Measurements from ENCODE around the gene RPS19BP1. TPM values are rescaled to one million over a fixed set of nuclear protein-coding genes. Genes with fewer than 3 reads are reported as not detected.

RPS19BP1 gene
- total RNA-seq, 6 experiments from 2014 or later: 31.0 to 104 (median 32.8) TPM

DNA sequence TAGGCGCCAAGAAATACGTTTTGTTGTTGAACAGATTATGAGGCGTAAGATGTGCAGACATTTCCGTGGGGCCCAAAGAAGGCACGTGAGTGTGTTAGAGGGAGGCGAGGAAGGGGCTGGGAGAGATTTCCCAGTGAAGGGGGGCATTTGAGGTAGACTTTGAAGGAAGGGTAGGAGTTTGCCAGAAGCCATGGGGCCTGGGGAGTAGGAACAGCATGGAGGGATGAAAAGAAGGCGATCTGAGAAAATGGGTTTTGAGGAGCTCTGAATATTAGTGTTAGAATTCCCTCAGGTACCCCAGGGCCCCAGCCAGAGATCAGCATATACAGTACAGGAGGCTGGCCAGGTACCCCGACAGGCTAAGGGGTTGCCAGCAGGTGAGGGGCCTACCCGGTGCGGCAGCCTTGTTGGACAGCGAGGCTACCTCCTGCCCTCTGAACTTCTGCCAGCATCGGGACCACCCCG, 30.9 kb downstream of the RPS19BP1 start:
- H3K27ac ChIP-seq: peak overlapping the region; percentile 85 to 93 (median 85)

DNA sequence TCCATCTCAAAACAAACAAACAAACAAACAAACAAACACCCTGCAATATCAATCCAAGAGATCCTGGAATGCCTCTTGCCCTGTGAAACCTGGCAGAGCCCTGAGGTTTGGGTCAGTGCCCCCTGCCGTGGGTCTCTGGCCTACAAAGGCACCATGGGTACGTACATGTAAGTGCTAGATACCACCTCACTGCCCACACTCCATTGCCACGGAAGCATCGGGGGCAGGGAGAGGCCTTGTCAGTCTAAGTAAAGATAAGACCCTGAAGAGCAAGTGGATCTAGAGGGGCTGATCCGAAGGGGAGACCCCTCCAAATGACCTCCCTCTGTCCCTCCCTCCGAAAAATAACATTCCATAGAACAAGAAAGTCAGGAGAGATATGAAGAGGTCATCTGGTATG, 32.4 kb downstream of the RPS19BP1 start:
- DNase-seq: peak in 1 of 3 donors; percentile 43

More for the DNA sequence above, 30.9 kb downstream of the RPS19BP1 start:
- DNase-seq: no peak
- intact Hi-C loops (cut with DNase I): no loop called here
- Histone ChIP-seq H3K4me3 (peak overlapping the region; percentile 97 to 100 (median 98)), H3K9me3 (no peaks in the 10 kb centered on the region), H3K4me1 (peaks cover 0 to 21% (median 13%) of the 10 kb centered on the region in 4 donors), H3K27me3 (no peaks in the 10 kb centered on the region), H3K36me3 (peaks cover 0 to 28% (median 16%) of the 10 kb centered on the region in 4 donors)
- 38% methylated on average over 7 of the region's 13 CpGs for WGBS (ENCODE audit: insufficient coverage, low coverage, low lambda C conversion rate, missing lambda C conversion rate)
- ATAC-seq: no peak
- TF ChIP-seq, protein P1, sequence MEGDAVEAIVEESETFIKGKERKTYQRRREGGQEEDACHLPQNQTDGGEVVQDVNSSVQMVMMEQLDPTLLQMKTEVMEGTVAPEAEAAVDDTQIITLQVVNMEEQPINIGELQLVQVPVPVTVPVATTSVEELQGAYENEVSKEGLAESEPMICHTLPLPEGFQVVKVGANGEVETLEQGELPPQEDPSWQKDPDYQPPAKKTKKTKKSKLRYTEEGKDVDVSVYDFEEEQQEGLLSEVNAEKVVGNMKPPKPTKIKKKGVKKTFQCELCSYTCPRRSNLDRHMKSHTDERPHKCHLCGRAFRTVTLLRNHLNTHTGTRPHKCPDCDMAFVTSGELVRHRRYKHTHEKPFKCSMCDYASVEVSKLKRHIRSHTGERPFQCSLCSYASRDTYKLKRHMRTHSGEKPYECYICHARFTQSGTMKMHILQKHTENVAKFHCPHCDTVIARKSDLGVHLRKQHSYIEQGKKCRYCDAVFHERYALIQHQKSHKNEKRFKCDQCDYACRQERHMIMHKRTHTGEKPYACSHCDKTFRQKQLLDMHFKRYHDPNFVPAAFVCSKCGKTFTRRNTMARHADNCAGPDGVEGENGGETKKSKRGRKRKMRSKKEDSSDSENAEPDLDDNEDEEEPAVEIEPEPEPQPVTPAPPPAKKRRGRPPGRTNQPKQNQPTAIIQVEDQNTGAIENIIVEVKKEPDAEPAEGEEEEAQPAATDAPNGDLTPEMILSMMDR (IDR thresholded peaks at IDR 0.05): no peak
- TF ChIP-seq POLR2A (IDR thresholded peaks at IDR 0.05): no peak

DNA sequence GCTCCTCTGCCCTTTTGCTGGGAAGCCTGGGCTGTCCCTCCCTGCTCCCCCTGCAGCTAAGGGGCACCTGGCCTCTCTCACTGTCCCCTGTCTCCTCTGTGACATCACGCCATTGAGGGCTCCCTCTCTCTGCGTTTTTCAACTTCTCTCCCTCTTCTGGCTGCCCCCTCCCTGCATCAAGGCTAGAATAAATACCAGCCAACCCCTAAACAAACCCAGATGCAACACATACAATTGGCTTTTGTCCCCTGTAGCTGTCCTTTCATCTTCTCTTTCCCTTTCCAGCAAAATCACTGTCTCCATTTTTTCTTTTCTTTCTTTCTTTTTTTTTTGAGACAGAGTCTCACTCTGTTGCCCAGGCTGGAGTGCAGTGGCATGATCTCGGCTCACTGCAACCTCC, 33.7 kb downstream of the RPS19BP1 start:
- Histone ChIP-seq H3K36me3 (no peaks in the 10 kb centered on the region), H3K9me3 (no peaks in the 10 kb centered on the region), H3K4me3 (no peak overlapping the region), H3K27ac (no peak overlapping the region), H3K4me1 (peaks cover 0 to 17% (median 12%) of the 10 kb centered on the region in 4 donors), H3K27me3 (no peaks in the 10 kb centered on the region)
- peak in 1 of 3 donors; percentile 22 for DNase-seq
- intact Hi-C loops (cut with DNase I): no loop called here
- 60% methylated on average over 3 of the region's 3 CpGs for WGBS (ENCODE audit: insufficient coverage, low coverage, low lambda C conversion rate, missing lambda C conversion rate)
- ATAC-seq: no peak
- TF ChIP-seq, protein P1 (IDR thresholded peaks at IDR 0.05): no peak
- no peak for TF ChIP-seq POLR2A (IDR thresholded peaks at IDR 0.05)

More for the DNA sequence above, 32.4 kb downstream of the RPS19BP1 start:
- WGBS (ENCODE audit: insufficient coverage, low coverage, low lambda C conversion rate, missing lambda C conversion rate): 81% methylated on average over 6 of the region's 6 CpGs
- Histone ChIP-seq H3K36me3 (peaks cover 0 to 12% (median 8%) of the 10 kb centered on the region in 4 donors), H3K4me3 (no peak overlapping the region), H3K27me3 (no peaks in the 10 kb centered on the region), H3K4me1 (peaks cover 0 to 21% (median 13%) of the 10 kb centered on the region in 4 donors), H3K27ac (peak overlapping the region in 1 of 3 donors; percentile 85), H3K9me3 (no peaks in the 10 kb centered on the region)
- ATAC-seq: no peak
- TF ChIP-seq, protein P1 (IDR thresholded peaks at IDR 0.05): no peak
- TF ChIP-seq POLR2A (IDR thresholded peaks at IDR 0.05): no peak
- intact Hi-C loops (cut with DNase I): no loop called here

DNA sequence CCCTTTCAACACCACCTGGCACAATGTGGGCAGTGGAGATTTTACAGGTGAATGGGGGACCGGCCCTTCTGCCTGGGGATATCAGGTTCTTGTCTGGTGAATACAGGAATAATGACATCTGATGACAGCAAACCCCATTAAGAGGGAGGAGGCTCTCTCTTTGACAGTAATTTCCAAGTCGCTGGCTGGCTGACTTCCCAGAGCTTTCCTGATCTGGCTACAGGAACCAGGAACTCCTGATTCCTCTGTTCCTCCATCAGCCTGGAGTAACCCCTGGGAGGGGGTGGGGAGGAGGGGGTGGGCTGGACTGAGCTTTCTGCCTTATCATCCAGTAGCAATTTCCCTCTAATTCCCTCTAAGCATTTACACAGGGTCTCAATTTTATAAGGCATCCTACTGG, 34.2 kb downstream of the RPS19BP1 start:
- WGBS (ENCODE audit: insufficient coverage, low coverage, low lambda C conversion rate, missing lambda C conversion rate): 0% methylated on average over 1 of the region's 2 CpGs
- H3K36me3 ChIP-seq: no peaks in the 10 kb centered on the region
- H3K27me3 ChIP-seq: no peaks in the 10 kb centered on the region
- no peaks in the 10 kb centered on the region for H3K9me3 ChIP-seq
- ATAC-seq: no peak
- DNase-seq: peak in 2 of 3 donors; percentile 46 to 57
- H3K4me1 ChIP-seq: peaks cover 0 to 13% (median 10%) of the 10 kb centered on the region in 4 donors
- intact Hi-C loops (cut with DNase I): no loop called here
- TF ChIP-seq POLR2A (IDR thresholded peaks at IDR 0.05): no peak
- TF ChIP-seq, protein P1 (IDR thresholded peaks at IDR 0.05): no peak
- H3K4me3 ChIP-seq: no peak overlapping the region
- H3K27ac ChIP-seq: no peak overlapping the region
